ENCODE measurements around the gene KLHL21. TPM values are rescaled to one million over a fixed set of nuclear protein-coding genes. Genes with fewer than 3 reads are reported as not detected.
A peak's percentile ranks its signal among the peaks of the same experiment; 100 is the strongest.
"Not testable (repeated sequence)": the region's sequence is repeated elsewhere in the genome, so short reads cannot be mapped to it uniquely, and the experiment has no call there.

Gene KLHL21, protein sequence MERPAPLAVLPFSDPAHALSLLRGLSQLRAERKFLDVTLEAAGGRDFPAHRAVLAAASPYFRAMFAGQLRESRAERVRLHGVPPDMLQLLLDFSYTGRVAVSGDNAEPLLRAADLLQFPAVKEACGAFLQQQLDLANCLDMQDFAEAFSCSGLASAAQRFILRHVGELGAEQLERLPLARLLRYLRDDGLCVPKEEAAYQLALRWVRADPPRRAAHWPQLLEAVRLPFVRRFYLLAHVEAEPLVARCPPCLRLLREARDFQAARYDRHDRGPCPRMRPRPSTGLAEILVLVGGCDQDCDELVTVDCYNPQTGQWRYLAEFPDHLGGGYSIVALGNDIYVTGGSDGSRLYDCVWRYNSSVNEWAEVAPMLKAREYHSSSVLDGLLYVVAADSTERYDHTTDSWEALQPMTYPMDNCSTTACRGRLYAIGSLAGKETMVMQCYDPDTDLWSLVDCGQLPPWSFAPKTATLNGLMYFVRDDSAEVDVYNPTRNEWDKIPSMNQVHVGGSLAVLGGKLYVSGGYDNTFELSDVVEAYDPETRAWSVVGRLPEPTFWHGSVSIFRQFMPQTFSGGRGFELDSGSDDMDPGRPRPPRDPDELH
- total RNA-seq, result 20.0 TPM

DNA sequence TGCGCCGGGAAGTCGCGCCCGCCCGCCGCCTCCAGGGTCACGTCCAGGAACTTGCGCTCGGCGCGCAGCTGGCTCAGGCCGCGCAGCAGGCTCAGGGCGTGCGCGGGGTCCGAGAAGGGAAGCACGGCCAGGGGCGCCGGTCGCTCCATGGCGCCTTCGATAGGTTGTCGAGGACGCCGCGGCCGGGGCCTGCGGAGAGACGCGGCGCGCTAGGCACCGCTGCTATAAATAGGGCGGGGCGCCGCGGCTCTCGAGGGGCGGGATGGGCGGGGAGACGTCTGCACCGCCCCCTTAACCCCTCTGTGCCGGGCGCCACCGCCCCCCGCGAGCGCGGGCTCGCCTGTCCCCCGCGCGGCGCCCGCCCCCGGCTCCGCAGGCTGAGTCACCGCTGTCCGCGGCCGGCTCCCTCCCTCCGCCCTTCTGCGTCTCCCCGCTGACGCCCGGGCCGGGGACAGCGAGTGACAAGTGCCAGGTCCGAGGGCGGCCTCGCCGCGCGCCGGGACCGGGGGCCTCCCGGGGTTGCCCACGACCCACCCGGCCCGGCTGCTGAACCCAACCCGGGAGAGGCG lies at the start of gene KLHL21:
Gene KLHL21, minus strand, starts transcription at position 201 of the 569 bp plus-strand sequence. Its CDS starts 52 bp downstream, at position 149.
- DNase-seq (ENCODE audit: low spot score) (peak; percentile 87), ATAC-seq (peak; percentile 73)

DNA sequence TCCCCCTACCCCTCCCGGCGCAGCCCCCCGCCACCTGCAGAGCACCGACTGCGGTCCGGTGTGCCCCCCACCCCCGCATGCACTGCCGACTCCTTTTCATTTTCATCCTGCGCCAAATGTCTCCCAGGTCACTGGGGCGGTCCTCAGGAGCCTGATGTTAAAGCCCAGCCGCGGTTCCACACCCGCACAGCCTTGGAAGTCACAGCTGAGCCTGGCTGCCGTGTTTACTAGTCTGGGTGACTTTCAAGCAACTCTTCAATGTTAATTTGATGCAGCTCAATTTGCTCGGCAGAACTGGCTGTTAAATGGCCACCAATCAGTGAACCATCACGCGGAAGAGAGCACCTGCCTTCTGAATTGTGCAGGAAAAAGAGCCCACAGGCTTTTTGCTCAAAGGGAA lies 49.2 kb upstream of the KLHL21 start:
- ATAC-seq (no peak), DNase-seq (ENCODE audit: low spot score) (no peak)

GRCh38 chr1:6648556-6648955 lies 45.9 kb upstream of the KLHL21 start:
- ATAC-seq, result no peak
- no peak for DNase-seq (ENCODE audit: low spot score)

- ATAC-seq, result peak; percentile 82
Observed at GRCh38 chr1:6646499-6647148, 44.0 kb upstream of the KLHL21 start.

GRCh38 chr1:6645018-6645417 lies 42.3 kb upstream of the KLHL21 start:
- ATAC-seq (no peak), DNase-seq (ENCODE audit: low spot score) (no peak)

More at GRCh38 chr1:6646499-6647148, 44.0 kb upstream of the KLHL21 start:
- no peak for DNase-seq (ENCODE audit: low spot score)

DNA sequence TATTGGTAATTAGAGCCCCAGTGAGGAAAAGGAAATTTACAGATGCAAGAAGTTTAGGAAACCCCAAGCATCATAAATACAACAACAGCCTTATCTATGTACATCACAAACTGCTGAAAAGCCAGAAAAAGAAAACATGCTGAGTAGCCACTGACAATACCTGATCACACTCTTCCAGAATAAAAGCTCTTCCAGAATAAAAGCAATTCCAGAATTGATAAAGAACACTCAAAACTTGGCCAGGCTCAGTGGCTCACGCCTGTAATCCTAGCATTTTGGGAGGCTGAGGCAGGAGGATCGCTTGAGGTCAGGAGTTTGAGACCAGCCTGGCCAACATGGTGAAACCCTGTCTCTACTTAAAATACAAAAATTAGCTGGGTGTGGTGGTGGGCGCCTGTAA lies 38.2 kb upstream of the KLHL21 start:
- ATAC-seq; DNase-seq (ENCODE audit: low spot score): not testable (repeated sequence)

DNA sequence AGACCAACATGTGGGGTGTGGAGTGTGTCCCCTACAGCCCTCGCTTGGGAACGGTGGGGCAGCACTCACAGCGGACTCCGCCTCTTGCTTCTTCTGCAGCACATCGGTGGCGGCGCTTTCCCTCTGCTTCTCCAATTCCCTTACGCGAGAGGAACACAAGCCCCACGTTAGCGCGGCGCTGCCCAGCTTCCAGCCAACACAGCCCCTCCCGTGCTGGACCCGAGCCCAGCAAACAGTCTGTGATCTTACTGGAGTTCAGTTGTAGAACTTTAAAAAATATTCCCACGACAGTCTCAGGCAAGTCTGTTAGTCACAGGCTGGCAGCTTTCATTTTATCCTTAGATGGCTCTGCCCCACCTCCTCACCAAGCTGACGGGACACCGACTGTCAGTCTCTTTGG lies 35.6 kb upstream of the KLHL21 start:
- ATAC-seq, result no peak

GRCh38 chr1:6637770-6638169 lies 35.1 kb upstream of the KLHL21 start:
- DNase-seq (ENCODE audit: low spot score) (no peak), ATAC-seq (no peak)

More for the DNA sequence above, 35.6 kb upstream of the KLHL21 start:
- no peak for DNase-seq (ENCODE audit: low spot score)

GRCh38 chr1:6636778-6637177 lies 34.1 kb upstream of the KLHL21 start:
- DNase-seq (ENCODE audit: low spot score); ATAC-seq: not testable (repeated sequence)

DNA sequence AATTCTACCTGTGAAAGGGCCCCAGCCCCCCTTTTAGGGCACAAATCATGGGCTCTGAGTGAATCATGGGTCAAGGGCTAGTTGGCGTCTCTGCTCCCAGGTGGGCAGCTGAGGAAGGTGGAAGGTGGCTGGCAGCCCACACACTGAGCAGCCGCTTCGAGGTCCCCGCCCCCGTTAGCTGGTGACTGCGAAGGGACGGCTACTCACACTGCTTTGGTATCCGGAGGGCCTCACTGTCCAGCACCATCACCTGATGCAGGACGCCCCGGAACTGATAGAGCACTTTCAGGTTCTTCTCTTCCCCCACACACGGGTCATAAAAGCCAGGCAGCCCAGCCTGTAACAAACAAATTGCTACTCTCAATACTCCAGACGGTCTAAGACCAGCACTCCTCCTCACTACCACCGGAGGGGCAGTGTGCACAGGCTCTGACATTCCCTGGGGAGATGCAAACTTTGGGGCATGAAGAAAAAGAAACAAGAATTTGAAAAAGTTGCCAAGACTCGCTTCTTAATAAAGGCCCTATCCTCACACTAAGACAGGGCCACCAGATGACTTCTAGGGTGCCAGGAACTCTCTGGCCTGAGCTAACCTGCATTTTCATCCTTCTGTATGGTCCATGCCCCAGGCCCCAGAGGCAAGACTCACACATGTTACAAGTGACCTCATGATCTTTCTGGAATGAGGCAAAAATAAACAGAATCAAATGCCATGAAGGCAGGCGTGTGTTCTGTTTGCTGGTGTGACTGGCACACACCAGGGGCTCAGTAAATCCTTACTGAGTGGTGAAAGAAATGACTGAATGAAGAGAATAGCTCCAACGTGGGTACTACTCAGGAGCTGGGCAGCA lies 33.5 kb upstream of the KLHL21 start:
- DNase-seq (ENCODE audit: low spot score) (no peak), ATAC-seq (no peak)

GRCh38 chr1:6635161-6635909 lies 32.7 kb upstream of the KLHL21 start:
- DNase-seq (ENCODE audit: low spot score), result no peak
- ATAC-seq, result no peak

GRCh38 chr1:6634371-6635052 lies 31.8 kb upstream of the KLHL21 start:
- DNase-seq (ENCODE audit: low spot score) (peak; percentile 82), ATAC-seq (peak; percentile 94)

DNA sequence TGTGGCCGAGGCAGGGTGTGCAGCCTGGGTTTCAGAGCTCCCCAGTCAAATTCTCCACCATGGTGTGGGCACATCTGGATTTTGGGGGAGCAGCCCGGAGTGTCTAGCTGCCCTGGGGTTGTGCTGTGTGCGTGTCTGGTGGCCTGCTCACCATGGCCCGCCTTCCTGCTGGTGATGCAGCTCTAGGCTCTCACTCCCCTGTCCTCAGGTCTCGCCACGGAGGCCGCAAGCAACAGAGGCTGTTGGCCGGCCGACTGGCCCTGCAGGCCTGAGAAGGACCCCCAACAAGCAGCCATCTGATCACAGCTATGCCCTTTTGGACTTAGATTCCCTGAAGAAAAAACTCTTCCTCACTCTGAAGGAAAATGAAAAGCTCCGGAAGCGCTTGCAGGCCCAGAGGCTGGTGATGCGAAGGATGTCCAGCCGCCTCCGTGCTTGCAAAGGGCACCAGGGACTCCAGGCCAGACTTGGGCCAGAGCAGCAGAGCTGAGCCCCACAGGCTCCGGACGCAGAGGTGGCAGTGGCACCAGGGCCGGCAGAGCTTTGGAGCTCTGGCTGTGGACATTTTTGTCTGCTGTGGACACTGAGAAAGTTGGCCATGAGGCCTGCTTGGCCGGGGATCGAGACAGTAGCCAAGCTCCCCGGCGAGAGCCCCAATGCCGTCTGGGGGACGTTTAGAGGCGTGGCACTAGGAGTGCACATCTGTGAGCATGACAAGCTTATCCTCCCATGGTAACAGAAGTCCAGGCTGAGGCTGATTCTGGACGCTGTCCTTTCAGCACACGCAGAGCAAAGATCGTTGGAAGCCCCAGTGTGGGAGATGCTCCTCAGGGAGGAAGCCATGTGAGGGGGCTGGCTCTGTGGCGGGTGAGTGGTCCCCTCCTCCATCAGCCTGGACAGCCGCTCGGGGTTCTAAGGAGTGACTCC lies 30.2 kb upstream of the KLHL21 start:
- ATAC-seq (no peak), DNase-seq (ENCODE audit: low spot score) (no peak)

GRCh38 chr1:6631058-6631457 lies 28.4 kb upstream of the KLHL21 start:
- ATAC-seq (no peak), DNase-seq (ENCODE audit: low spot score) (no peak)

- ATAC-seq (no peak), DNase-seq (ENCODE audit: low spot score) (no peak)
Observed at GRCh38 chr1:6630027-6630426, 27.4 kb upstream of the KLHL21 start.

DNA sequence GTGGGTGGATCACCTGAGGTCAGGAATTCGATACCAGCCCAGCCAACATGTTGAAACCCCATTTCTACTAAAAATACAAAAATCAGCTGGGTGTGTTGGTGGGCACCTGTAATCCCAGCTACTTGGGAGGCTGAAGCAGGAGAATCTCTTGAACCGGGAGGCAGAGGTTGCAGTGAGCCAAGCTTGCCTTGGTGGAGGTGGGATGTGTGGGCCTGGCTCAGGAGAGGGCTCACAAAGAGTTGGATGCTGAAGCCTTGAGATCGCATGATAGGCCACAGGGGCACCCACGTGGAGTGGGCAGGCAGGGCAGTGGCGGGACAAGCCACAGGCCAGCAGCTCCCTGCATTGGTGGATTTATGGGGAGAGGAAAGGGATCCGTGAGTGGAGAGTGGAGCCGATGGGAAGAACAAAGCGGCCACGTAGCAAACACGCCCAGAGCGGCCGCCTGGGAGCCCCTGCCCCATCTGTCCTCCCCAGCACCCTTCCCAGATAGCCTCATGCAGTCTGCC lies 26.4 kb upstream of the KLHL21 start:
- no peak for DNase-seq (ENCODE audit: low spot score)

DNA sequence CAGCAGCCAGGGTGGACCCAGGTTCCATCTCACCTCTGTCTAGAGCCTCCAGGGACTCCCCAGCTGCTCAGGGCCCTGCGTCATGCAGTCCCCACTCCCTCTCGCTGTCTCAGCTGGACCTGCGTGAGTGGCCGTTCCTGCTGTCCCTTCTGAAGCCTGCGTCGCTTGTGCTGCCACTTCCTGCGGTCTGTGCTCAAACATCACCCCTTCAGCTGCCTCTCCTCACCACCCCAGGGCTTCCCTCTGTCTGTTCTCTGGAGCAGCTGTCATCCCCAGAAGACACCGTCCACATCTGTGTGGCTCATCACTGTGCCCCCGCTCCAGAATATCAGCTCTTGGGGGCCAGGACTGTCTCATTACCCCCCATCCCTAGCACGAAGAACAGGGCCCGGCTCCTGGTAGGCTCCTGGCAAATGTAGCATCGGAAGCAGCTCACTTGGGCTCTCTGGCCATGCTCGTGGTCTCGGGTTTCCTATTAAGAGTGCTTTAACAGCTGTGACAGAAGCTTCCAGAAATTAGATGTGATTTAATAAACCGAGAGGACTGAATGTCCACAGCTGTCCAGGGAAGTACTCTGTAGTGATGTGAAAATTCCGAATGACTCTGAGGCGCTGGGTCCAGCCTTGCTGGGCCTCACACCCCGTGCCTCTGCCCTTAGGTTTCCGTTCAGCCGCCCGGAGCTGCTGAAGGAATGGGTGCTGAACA lies 25.3 kb upstream of the KLHL21 start:
- ATAC-seq (no peak), DNase-seq (ENCODE audit: low spot score) (no peak)

More for the DNA sequence above, 26.4 kb upstream of the KLHL21 start:
- ATAC-seq, result no peak

Data from left lobe of liver (tissue), 2 donors.